NAMALWA (cell line): ENCODE data around the gene ATXN10.

Experiments used
- DNase-seq: peaks from one replicate; pipeline ENCODE4 v3.0.0-alpha.2; 2015; ENCODE audit warnings: low spot score

Gene ATXN10

DNA sequence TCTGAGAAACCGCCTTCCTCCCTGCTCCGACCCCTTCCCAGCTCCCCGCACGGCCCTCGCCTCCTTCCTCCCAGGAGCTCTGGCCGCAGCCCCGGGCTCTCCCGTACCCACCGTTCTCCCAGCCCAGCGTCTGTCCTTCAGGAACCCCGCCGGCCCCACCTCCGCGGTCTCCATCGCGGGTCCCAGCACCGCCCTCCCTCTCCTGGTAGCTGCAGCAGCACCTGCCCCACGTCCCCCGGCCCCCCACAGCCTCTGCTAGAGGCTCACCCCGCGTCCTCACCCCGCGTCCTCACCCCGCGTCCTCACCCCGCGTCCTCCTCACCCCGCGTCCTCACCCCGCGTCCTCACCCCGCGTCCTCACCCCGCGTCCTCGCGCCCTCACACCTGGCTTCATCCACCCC is 219.4 kb downstream of the ATXN10 start:
- no peak for DNase-seq

- DNase-seq: no peak
These were observed 219.9 kb downstream of the ATXN10 start for GRCh38 chr22:45891471-45891995.

DNA sequence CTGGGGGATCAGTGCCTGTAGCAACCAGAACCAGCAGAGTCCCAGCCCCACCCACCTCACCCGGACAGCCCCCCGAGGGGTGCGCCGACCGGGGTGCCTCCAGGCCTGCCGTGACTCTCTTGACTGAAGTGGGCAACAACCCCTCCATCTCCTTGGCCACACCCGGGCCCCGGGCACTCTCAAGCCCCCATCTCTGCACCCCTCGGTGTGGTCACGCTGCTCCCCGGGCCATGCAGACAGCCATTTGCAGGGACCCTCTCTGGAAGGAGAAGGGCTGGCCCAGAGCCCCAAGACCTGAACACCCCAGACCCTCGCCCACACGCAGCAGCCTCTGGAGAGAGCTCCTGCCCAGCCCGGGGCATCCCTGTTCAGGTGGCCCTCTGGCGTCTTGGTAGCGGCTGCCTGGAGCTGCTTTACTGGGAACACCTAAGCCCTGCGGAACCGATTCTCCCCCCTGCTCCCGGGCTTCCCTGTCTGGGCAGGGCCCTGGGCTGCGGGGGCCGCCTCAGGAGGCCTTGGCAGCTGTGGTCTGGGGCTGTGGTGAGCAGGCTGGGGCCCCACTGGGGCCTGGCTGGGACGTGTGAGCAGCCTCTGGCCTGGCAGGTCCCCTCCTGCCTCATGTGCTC is 220.5 kb downstream of the ATXN10 start:
- DNase-seq: no peak

- no peak for DNase-seq
These were observed 221.2 kb downstream of the ATXN10 start for GRCh38 chr22:45892681-45893461.

- DNase-seq: no peak
These were observed 221.9 kb downstream of the ATXN10 start for GRCh38 chr22:45893516-45893915.
